ENCODE data around the gene MAN1A1.

GRCh38 chr6:119227377-119227776, 122.2 kb downstream of the MAN1A1 start:
- no peak for TF ChIP-seq SP1 (IDR thresholded peaks at IDR 0.05)
- TF ChIP-seq RAD21 (IDR thresholded peaks at IDR 0.05): no peak
- TF ChIP-seq GABPA (IDR thresholded peaks at IDR 0.05 in 1 of 2, conservative IDR thresholded peaks at IDR 0.05 in 1 of 2): no peak
- no peak for TF ChIP-seq CTCF (IDR thresholded peaks at IDR 0.05; ENCODE audit: low read depth, low read length, missing input control)
- no peak for TF ChIP-seq TAF1 (conservative IDR thresholded peaks at IDR 0.05)
- no peak for TF ChIP-seq FOXA1 (IDR thresholded peaks at IDR 0.05)
- no peak for TF ChIP-seq RXRA (IDR thresholded peaks at IDR 0.05)
- no peak for TF ChIP-seq ZBTB33 (IDR thresholded peaks at IDR 0.05)
- TF ChIP-seq HNF4A (conservative IDR thresholded peaks at IDR 0.05): no peak
- TF ChIP-seq NR2F2 (IDR thresholded peaks at IDR 0.05): no peak
- TF ChIP-seq YY1 (IDR thresholded peaks at IDR 0.05): no peak
- TF ChIP-seq REST (IDR thresholded peaks at IDR 0.05): no peak
- TF ChIP-seq ATF3 (IDR thresholded peaks at IDR 0.05): no peak
- no peak for TF ChIP-seq JUND (IDR thresholded peaks at IDR 0.05)

Measured in liver (tissue), 3 donors.